Vagina (tissue), 2 donors: ENCODE measurements around the gene CSPG4.

ENCODE experiments used
- POLR2AphosphoS5 ChIP-seq, 2 donors: sonication (generic); formaldehyde crosslinking; IDR thresholded peaks; one replicate each; pipeline ENCODE4 v1.9.0; 2017; ENCODE audit warnings: antibody characterized with exemption in 2 of 2, mild to moderate bottlenecking in 2 of 2, low read depth in 1 of 2; ENCODE audit not compliant: insufficient read depth in 1 of 2
- TF ChIP-seq, protein P1 (sequence below), 3 experiments: fragments of 450-650 bp in 2 of 3; fragments of 200-600 bp in 1 of 3; sonication (generic) in 1 of 3; IDR thresholded peaks; one replicate each; pipeline ENCODE4 v1.5.1; 2017 to 2019; ENCODE audit warnings: antibody characterized with exemption in 3 of 3, mild to moderate bottlenecking in 2 of 3, moderate library complexity in 2 of 3

DNA sequence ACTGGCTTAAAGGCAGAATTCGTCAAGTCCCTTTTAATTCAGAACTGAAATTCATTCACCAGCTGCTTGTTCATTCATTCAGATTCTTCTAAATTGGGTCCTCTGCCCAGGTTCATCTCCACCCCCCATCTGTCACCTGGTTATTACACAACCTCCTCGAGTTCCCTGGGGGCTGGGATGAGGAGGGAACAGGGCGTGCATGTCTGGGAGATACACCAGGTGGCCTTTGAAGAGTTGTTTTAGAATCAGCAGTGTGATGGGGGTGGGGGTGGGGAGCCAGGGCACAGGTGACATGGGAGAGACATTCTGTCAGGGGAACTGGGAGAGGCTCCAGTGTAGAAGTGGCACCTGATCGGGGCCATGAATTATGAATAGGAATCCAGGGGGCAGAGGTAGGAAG lies 56.7 kb downstream of the CSPG4 start:
- TF ChIP-seq, protein P1, sequence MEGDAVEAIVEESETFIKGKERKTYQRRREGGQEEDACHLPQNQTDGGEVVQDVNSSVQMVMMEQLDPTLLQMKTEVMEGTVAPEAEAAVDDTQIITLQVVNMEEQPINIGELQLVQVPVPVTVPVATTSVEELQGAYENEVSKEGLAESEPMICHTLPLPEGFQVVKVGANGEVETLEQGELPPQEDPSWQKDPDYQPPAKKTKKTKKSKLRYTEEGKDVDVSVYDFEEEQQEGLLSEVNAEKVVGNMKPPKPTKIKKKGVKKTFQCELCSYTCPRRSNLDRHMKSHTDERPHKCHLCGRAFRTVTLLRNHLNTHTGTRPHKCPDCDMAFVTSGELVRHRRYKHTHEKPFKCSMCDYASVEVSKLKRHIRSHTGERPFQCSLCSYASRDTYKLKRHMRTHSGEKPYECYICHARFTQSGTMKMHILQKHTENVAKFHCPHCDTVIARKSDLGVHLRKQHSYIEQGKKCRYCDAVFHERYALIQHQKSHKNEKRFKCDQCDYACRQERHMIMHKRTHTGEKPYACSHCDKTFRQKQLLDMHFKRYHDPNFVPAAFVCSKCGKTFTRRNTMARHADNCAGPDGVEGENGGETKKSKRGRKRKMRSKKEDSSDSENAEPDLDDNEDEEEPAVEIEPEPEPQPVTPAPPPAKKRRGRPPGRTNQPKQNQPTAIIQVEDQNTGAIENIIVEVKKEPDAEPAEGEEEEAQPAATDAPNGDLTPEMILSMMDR (IDR thresholded peaks at IDR 0.05): no peak
- no peak for TF ChIP-seq POLR2AphosphoS5 (IDR thresholded peaks at IDR 0.05; ENCODE audit: insufficient read depth in 1 of 2, low read depth in 1 of 2)
